Endometrial microvascular endothelial cells (primary cell): ENCODE results near the gene NEFH. TPM values are rescaled to one million over a fixed set of nuclear protein-coding genes. Genes with fewer than 3 reads are reported as not detected.
"Not testable (repeated sequence)": the region's sequence is repeated elsewhere in the genome, so short reads cannot be mapped to it uniquely, and the experiment has no call there.

ENCODE experiments used
- in situ Hi-C: cut with HindIII; loops from 2 replicates; pipeline ENCODE4 v1.10.0; 2017; ENCODE audit warnings: low sequenced_read_pairs, low pct_unique_long_range_greater_than_20kb; ENCODE audit errors: inconsistent ontology term
- total RNA-seq: library from RNA; depleted of rRNA; stranded (reverse); fragments of >200 nt; gene quantifications from one replicate; pipeline ENCODE4 v1.2.3, GENCODE V29; 2015; ENCODE audit errors: inconsistent ontology term

Gene NEFH
- total RNA-seq, 1 donor from 2014 or later, result 0.93 TPM

- in situ Hi-C loops, result no loop called here
Observed at GRCh38 chr22:29484642-29485041, 4.6 kb downstream of the NEFH start.

GRCh38 chr22:29485448-29485847, 5.4 kb downstream of the NEFH start:
- in situ Hi-C loops, result no loop called here

GRCh38 chr22:29487426-29487986, 7.5 kb downstream of the NEFH start:
- in situ Hi-C loops, result no loop called here

- in situ Hi-C loops, result not testable (repeated sequence)
Observed at GRCh38 chr22:29489127-29489780, 9.2 kb downstream of the NEFH start.

- in situ Hi-C loops, result no loop called here
Observed at GRCh38 chr22:29491012-29491411, 11.0 kb downstream of the NEFH start.

GRCh38 chr22:29493636-29494035, 13.6 kb downstream of the NEFH start:
- in situ Hi-C loops, result no loop called here

- in situ Hi-C loops, result no loop called here
Observed at GRCh38 chr22:29499852-29500251, 19.8 kb downstream of the NEFH start.

- in situ Hi-C loops, result no loop called here
Observed at GRCh38 chr22:29503811-29504372, 23.9 kb downstream of the NEFH start.

GRCh38 chr22:29509298-29509697, 29.3 kb downstream of the NEFH start:
- in situ Hi-C loops, result no loop called here

- in situ Hi-C loops, result no loop called here
Observed at GRCh38 chr22:29509815-29510214, 29.8 kb downstream of the NEFH start.

GRCh38 chr22:29510542-29510941, 30.5 kb downstream of the NEFH start:
- in situ Hi-C loops, result no loop called here

- in situ Hi-C loops, result no loop called here
Observed at GRCh38 chr22:29511126-29511862, 31.3 kb downstream of the NEFH start.

- in situ Hi-C loops, result no loop called here
Observed at GRCh38 chr22:29512031-29512430, 32.0 kb downstream of the NEFH start.

- in situ Hi-C loops, result no loop called here
Observed at GRCh38 chr22:29517215-29517908, 37.3 kb downstream of the NEFH start.

- in situ Hi-C loops, result no loop called here
Observed at GRCh38 chr22:29518427-29518826, 38.4 kb downstream of the NEFH start.

GRCh38 chr22:29519996-29520395, 40.0 kb downstream of the NEFH start:
- in situ Hi-C loops, result no loop called here

- in situ Hi-C loops, result no loop called here
Observed at GRCh38 chr22:29520851-29521250, 40.8 kb downstream of the NEFH start.

- in situ Hi-C loops, result no loop called here
Observed at GRCh38 chr22:29521526-29521925, 41.5 kb downstream of the NEFH start.

- in situ Hi-C loops, result no loop called here
Observed at GRCh38 chr22:29523761-29524160, 43.7 kb downstream of the NEFH start.
